ENCODE data around the gene FUT4.

DNA sequence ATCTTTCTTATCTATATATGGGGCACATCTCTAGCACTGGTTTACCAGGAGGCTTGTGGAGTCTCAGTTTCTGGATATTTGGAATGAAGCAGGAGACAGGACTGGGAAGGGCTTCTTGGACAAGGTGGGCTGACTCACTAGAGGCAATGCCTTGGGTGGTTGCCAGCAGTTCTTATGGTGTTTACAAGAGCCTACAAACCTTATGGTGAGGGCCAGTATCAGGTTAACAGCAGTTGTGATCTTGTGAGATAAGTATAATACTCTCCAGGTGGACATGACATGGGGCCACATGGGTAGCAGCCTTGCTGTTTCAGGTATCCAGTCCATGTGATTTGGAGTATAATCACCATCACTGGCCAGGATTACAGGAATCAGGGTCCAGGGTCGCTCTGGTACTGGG, 10.2 kb downstream of the FUT4 start:
- TF ChIP-seq POLR2A (IDR thresholded peaks at IDR 0.05): no peak
- TF ChIP-seq, protein P1, sequence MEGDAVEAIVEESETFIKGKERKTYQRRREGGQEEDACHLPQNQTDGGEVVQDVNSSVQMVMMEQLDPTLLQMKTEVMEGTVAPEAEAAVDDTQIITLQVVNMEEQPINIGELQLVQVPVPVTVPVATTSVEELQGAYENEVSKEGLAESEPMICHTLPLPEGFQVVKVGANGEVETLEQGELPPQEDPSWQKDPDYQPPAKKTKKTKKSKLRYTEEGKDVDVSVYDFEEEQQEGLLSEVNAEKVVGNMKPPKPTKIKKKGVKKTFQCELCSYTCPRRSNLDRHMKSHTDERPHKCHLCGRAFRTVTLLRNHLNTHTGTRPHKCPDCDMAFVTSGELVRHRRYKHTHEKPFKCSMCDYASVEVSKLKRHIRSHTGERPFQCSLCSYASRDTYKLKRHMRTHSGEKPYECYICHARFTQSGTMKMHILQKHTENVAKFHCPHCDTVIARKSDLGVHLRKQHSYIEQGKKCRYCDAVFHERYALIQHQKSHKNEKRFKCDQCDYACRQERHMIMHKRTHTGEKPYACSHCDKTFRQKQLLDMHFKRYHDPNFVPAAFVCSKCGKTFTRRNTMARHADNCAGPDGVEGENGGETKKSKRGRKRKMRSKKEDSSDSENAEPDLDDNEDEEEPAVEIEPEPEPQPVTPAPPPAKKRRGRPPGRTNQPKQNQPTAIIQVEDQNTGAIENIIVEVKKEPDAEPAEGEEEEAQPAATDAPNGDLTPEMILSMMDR (IDR thresholded peaks at IDR 0.05): no peak

All from body of pancreas (tissue), 4 donors.